GM15510 (cell line): Measurements from ENCODE around the gene S1PR5.

ENCODE experiments used
- POLR2A ChIP-seq: IDR thresholded peaks from 3 replicates; pipeline ENCODE4 v1.6.1; 2011; ENCODE audit warnings: borderline replicate concordance; ENCODE audit not compliant: insufficient read length; ENCODE audit errors: extremely low read depth

The S1PR5 gene

GRCh38 chr19:10549733-10550132 is 32.5 kb upstream of the S1PR5 start:
- TF ChIP-seq POLR2A, result no peak

- TF ChIP-seq POLR2A, result no peak
These were observed 31.6 kb upstream of the S1PR5 start for GRCh38 chr19:10548746-10549276.

- no peak for TF ChIP-seq POLR2A
These were observed 29.6 kb upstream of the S1PR5 start for GRCh38 chr19:10546817-10547216.

- TF ChIP-seq POLR2A, result no peak
These were observed 27.6 kb upstream of the S1PR5 start for GRCh38 chr19:10544753-10545251.

GRCh38 chr19:10544242-10544752 is 27.1 kb upstream of the S1PR5 start:
- no peak for TF ChIP-seq POLR2A

- peak; percentile 92 for TF ChIP-seq POLR2A
These were observed 26.4 kb upstream of the S1PR5 start, which contains the start of gene ATG4D for GRCh38 chr19:10543420-10544241. ATG4D (plus strand) TSS chr19:10543904; CDS start chr19:10544091, 187 bp downstream.

- no peak for TF ChIP-seq POLR2A
These were observed 25.8 kb upstream of the S1PR5 start for GRCh38 chr19:10543059-10543419.

GRCh38 chr19:10538204-10538983 is 21.1 kb upstream of the S1PR5 start:
- TF ChIP-seq POLR2A, result no peak

- no peak for TF ChIP-seq POLR2A
These were observed 20.4 kb upstream of the S1PR5 start for GRCh38 chr19:10537668-10538067.

- no peak for TF ChIP-seq POLR2A
These were observed 18.4 kb upstream of the S1PR5 start for GRCh38 chr19:10535613-10536012.

GRCh38 chr19:10533646-10534386 is 16.6 kb upstream of the S1PR5 start:
- TF ChIP-seq POLR2A, result no peak

- TF ChIP-seq POLR2A, result no peak
These were observed 15.2 kb upstream of the S1PR5 start for GRCh38 chr19:10532457-10532856.

GRCh38 chr19:10525636-10526035 is 8.4 kb upstream of the S1PR5 start:
- no peak for TF ChIP-seq POLR2A

GRCh38 chr19:10523135-10523636 is 5.9 kb upstream of the S1PR5 start:
- TF ChIP-seq POLR2A, result no peak
